Measurements from ENCODE around the gene CMTM3.
"Not testable (repeated sequence)": the region's sequence is repeated elsewhere in the genome, so short reads cannot be mapped to it uniquely, and the experiment has no call there.

Gene CMTM3

DNA sequence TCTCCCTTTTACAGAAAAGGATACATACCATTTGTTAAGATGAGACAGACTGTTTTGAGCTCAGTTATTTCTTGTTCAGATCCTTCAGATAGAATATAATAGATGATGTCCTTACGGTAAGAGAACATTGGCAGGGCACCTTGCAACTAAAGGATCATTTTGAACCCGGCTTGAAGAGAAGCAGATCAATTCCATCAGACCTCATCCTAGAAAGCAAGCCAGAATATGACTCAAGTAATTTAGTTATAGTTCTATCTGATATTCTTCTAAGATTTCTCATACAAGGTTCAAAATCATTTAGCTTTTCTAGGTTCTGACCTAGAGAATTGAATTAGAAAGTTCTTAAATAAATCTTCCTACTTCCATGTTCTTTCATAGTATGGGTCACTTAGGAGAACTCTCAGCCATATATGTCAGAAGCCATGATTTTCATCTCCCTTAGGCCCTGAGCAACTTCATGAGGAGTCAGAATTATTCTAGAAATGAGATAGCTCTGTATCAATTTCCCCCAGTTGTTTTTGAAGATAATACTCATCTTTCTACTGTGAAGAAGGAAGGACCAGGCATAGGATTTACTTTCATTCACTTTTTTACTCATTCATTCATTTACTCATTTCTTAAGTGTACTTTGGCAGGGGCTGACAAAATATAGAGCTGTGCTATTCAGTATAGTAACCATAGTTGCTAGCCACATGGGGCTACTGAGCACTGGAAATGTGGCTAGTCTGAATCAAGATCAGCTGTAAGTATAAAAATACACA, 40.8 kb upstream of the CMTM3 start:
- DNase-seq (ENCODE audit: extremely low spot score), result no peak
- POLR2A ChIA-PET, result no interaction called here

DNA sequence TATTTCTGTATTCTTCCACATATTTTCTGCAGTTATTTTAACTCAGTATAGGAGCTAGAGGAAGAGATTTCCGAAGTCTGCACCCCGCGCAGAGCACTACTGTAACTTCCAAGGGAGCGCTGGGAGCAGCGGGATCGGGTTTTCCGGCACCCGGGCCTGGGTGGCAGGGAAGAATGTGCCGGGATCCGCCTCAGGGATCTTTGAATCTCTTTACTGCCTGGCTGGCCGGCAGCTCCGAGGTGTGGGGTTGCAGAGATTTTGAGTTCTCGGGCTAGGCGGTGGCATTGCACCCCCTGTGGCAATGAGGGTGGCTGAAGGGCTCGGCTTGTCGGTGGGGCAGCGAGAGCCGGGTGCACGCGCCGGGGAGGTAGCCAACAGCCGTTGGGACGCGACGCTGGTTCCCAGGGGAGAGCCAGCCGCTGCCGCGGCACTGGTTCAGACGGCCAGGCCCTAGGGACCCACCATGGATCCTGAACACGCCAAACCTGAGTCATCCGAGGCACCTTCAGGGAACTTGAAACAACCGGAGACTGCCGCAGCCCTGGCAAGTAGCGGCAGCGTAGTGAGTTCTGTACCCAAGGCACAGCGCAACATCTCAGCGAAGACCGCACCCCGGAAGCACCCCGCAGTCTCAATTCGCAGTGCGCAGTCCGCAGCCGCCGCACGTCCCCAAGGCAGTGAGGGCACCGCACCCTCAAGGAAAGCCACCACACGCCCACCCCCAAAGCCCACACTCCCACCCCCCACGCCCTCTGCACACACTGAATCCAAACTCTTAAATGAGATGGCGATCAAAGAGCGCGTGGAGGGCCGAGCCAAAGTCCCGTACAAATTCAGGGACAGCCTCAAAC, 38.2 kb upstream of the CMTM3 start, which contains the start of gene CMTM1:
TSS of gene CMTM1 (plus strand) at position 389 of the 851 bp plus-strand sequence. CDS start at position 464, 75 bp downstream.
- ChIA-PET CTCF (no interaction called here), POLR2A (no interaction called here)
- TF ChIP-seq, protein P1, sequence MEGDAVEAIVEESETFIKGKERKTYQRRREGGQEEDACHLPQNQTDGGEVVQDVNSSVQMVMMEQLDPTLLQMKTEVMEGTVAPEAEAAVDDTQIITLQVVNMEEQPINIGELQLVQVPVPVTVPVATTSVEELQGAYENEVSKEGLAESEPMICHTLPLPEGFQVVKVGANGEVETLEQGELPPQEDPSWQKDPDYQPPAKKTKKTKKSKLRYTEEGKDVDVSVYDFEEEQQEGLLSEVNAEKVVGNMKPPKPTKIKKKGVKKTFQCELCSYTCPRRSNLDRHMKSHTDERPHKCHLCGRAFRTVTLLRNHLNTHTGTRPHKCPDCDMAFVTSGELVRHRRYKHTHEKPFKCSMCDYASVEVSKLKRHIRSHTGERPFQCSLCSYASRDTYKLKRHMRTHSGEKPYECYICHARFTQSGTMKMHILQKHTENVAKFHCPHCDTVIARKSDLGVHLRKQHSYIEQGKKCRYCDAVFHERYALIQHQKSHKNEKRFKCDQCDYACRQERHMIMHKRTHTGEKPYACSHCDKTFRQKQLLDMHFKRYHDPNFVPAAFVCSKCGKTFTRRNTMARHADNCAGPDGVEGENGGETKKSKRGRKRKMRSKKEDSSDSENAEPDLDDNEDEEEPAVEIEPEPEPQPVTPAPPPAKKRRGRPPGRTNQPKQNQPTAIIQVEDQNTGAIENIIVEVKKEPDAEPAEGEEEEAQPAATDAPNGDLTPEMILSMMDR (IDR thresholded peaks at IDR 0.05; ENCODE audit: control extremely low read depth, extremely low read depth, low read depth, missing control alignments), result no peak
- DNase-seq (ENCODE audit: extremely low spot score), result no peak

More for the DNA sequence above, 40.8 kb upstream of the CMTM3 start:
- TF ChIP-seq, protein P1 (IDR thresholded peaks at IDR 0.05; ENCODE audit: control extremely low read depth, extremely low read depth, low read depth, missing control alignments), result no peak
- CTCF ChIA-PET, result interaction anchor here (0.7 to 4.5 kb wide), 14 partner anchors 11 to 206 kb away, joined by 3 to 33 read pairs (median 3); partner anchors contain the start of genes CKLF, CMTM2 and TK2

DNA sequence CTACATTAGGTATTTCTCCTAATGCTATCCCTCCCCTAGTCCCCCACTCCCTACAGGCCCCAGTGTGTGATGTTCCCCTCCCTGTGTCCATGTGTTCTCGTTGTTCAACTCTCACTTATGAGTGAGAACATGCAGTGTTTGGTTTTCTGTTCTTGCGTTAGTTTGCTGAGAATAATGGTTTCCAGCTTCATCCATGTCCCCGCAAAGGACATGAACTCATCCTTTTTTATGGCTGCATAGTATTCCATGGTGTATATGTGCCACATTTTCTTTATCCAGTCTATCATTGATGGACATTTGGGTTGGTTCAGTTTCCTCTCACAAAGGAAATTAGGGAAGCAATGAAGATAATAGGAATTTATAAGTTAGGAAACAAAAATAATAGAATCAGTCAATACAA, 37.2 kb upstream of the CMTM3 start:
- POLR2A ChIA-PET; CTCF ChIA-PET; DNase-seq (ENCODE audit: extremely low spot score): not testable (repeated sequence)

DNA sequence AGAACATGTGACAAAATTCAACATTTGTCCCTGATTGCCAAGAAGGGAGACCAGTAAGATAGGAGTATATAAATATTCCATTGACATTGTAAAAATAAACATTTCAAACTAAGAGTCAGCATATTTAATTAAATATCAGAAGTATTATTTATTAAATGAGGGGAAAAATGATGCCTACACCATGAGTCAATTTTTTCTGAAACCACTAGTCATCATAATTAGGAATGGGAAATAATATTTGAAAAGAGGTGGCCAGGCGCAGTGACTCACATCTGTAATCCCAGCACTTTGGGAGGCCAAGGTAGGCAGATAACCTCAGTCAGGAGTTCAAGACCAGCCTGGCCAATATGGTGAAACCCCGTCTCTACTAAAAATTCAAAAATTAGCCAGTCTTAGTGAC, 36.1 kb upstream of the CMTM3 start:
- POLR2A ChIA-PET, result no interaction called here

DNA sequence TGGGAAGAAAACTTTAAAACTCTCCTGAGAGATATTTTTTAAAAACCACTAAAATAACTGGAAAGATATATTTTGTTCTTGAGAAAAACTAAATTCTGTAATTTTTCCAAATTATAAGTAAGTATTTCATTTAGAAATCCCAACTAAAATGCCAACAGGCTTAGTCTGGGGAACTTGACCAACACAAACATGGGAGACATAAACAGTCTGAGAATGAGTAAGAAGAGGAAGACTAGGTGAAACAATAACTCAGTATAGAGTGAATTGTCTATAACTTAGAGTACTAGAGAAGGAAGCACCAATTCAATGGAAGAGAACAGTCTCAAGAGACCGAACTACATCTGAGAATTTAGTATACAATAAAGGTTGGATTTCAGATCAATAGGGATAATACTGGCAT, 35.4 kb upstream of the CMTM3 start:
- DNase-seq (ENCODE audit: extremely low spot score), result no peak
- POLR2A ChIA-PET, result no interaction called here
- TF ChIP-seq, protein P1 (IDR thresholded peaks at IDR 0.05; ENCODE audit: control extremely low read depth, extremely low read depth, low read depth, missing control alignments), result no peak
- CTCF ChIA-PET, result interaction anchor here (0.9 to 2.7 kb wide), 3 partner anchors 12 to 39 kb away, joined by 3 to 11 read pairs (median 5); no protein-coding TSS in a partner anchor

More for the DNA sequence above, 36.1 kb upstream of the CMTM3 start:
- CTCF ChIA-PET, result interaction anchor here (0.9 to 2.7 kb wide), 3 partner anchors 12 to 40 kb away, joined by 3 to 11 read pairs (median 5); no protein-coding TSS in a partner anchor
- no peak for DNase-seq (ENCODE audit: extremely low spot score)
- TF ChIP-seq, protein P1 (IDR thresholded peaks at IDR 0.05; ENCODE audit: control extremely low read depth, extremely low read depth, low read depth, missing control alignments), result no peak

DNA sequence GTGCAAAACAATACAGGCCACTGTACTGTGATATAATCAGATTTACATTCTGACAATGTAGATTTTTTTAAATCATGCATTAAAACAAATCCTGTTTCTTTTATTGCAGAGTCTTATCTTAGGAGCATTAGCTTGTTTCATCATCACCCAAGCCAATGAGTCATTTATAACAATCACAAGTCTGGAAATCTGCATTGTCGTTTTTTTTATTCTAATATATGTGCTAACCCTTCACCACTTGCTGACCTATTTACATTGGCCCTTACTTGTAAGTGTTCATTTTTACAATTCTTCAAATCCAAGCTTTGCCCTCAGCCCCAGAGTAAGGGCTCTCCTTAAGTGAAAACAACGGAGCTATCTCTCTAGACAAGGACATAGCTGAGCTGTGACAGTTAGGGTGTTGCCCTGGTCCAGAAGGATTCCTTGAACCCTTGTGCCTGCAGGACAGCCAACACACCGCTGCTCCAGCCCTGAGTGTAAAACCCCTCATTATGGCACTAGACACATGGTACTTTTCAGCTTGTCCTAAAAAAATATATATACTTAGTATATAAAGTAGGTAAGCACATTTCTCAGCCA, 34.6 kb upstream of the CMTM3 start:
- TF ChIP-seq, protein P1 (IDR thresholded peaks at IDR 0.05; ENCODE audit: control extremely low read depth, extremely low read depth, low read depth, missing control alignments), result no peak
- CTCF ChIA-PET, result interaction anchor here (0.9 to 2.7 kb wide), 9 partner anchors 9 to 301 kb away, joined by 3 to 11 read pairs (median 4); partner anchors contain the start of gene CMTM2
- POLR2A ChIA-PET, result no interaction called here
- DNase-seq (ENCODE audit: extremely low spot score), result no peak

All from GM10248 (cell line).